ENCODE data around the gene FUCA2.
"Not testable (repeated sequence)": the region's sequence is repeated elsewhere in the genome, so short reads cannot be mapped to it uniquely, and the experiment has no call there.

The FUCA2 gene

GRCh38 chr6:143536866-143537691, 25.6 kb upstream of the FUCA2 start:
- in situ Hi-C loops (cut with MboI; ENCODE audit: low sequenced_read_pairs), result no loop called here

GRCh38 chr6:143536461-143536865, 24.9 kb upstream of the FUCA2 start:
- in situ Hi-C loops (cut with MboI; ENCODE audit: low sequenced_read_pairs), result no loop called here

DNA sequence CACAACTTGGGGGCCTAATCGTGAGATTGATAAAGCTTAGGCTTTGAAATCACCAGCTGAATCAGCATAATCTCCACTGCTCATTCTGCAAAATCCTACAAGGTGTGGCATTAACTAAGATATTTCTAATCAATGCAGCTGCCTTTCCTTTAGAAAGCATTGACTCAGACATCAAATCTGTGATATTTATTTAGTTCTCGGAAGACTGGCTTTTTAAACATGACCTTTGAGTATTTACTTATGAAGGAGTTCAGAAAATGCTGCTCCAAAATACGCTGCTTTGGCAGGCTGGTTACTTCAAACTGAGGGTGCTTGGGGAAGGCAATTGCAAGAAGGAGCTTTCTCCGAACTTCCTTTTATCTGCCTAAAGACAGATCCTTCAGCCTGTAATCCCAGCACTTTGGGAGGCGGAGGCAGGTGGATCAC, 23.7 kb upstream of the FUCA2 start:
- in situ Hi-C loops (cut with MboI; ENCODE audit: low sequenced_read_pairs), result no loop called here

DNA sequence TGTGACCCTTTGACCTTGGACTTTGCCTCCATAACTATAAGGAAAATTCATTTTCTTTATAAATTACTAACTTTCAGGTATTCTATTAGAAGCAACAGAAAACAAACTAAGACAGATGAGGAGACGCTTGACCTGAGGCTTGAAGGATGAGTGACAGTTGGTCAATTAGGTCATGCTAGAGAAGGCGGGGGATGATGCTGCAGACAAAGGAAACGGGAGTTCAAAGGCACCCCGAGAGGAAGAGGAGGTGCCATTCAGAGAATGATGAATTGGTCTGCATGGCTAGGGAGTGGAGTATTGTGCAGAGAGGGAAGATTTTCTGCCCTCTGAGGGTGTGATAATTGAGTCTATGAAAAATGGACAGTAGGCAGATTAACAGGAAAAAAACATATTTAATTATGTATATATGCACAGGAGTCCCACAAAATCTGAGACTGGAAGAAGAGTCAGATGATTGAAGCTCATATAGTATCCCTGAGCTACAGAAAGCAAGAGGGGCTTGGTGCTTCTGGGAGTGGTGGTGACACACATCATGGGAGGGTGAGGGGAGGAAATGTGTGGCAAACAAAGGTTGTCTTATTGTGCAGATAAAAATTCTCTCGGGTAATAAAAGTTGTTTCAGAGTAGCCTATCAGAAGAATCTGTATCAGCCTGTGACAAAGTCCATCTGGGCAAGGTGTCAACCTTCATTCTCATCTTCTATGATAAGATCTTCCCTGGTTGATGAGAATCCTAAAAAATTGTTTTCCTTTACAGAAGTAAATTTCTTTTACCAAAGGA, 20.4 kb upstream of the FUCA2 start:
- in situ Hi-C loops (cut with MboI; ENCODE audit: low sequenced_read_pairs), result no loop called here

DNA sequence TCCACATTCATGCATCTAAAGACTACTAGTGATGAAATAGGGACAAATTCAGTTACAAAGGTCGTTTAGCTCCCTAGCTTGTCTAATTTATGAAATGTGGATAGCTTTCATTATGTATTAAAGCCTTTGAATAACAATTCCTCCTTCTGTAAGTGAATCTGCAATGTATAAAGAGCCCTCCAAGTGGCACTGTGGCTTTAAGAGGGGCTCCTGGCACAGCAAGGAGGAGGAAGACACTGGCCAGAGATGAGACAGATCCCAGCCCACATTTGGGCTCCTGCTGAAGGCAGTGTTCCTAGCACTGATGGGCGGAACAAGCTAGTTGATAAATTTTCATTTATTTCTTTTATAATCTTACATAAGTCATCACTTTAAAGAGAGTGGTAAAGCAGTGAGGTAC, 17.6 kb upstream of the FUCA2 start:
- in situ Hi-C loops (cut with MboI; ENCODE audit: low sequenced_read_pairs), result no loop called here

DNA sequence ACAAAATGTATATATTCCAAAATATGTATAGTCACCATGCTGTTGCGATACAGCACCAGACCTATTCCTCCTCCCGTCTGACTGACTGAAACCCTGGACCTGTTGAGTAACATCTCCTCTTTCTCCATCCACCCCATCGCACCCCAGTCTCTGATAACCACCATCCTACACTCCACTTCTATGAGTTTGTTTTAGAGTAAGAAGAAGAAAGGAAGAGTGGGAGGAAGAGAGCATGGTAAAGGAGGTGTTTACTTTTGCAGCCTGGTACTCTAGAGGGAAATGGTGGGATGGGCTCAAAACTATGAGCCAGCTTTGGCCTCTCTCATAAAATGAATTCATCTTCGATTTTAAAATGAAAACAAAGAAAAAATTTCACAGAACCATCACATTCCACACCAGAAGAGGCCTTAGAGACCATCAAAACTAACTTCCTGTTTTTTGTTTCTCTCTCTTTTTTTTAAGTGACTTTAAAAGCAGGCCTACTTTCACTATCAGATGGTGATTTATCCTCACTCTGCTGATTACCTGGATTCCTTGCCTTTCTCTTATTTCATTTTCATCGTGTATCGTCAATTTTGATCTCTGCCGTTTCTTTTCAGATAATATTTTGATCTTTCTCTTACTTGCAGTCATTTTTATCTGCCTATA, 16.8 kb upstream of the FUCA2 start:
- in situ Hi-C loops (cut with MboI; ENCODE audit: low sequenced_read_pairs), result no loop called here

GRCh38 chr6:143527677-143528076, 16.2 kb upstream of the FUCA2 start:
- in situ Hi-C loops (cut with MboI; ENCODE audit: low sequenced_read_pairs), result no loop called here

DNA sequence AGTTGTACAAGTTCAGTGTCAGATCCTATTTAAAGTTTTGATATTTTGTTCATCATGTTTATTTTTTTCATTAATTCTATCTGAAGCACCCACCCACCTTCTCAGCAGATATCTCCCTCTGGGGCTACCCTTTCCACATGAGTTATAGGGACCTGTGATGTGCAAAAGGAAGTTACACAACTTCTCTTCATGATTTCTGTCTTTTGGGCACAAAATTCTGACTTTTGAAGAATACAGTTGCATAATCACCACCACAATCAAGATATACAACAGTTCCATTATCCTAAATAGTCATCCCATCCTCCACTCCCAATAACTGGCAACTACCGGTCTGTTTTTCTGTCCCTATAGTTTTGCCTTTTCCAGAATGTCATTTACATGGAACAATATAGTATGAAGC, 13.8 kb upstream of the FUCA2 start:
- in situ Hi-C loops (cut with MboI; ENCODE audit: low sequenced_read_pairs), result no loop called here

- in situ Hi-C loops (cut with MboI; ENCODE audit: low sequenced_read_pairs), result no loop called here
These were observed 10.6 kb upstream of the FUCA2 start for GRCh38 chr6:143522039-143522600.

DNA sequence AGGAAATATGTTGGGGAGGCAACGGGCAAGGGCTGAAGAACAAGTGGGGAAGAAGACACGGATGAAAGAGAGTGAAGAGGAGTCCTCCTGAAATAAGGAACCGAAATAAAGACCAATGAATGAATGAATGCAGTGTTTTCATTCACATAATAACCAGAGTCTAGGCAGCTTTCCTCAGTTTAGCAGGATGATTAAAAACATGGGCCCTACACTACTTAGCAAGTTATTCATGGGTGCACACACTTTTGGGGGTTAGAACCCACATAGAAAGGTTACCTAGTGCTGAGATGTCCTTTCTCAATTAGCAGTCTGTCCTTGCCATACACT, 5.9 kb upstream of the FUCA2 start:
- in situ Hi-C loops (cut with MboI; ENCODE audit: low sequenced_read_pairs), result no loop called here

DNA sequence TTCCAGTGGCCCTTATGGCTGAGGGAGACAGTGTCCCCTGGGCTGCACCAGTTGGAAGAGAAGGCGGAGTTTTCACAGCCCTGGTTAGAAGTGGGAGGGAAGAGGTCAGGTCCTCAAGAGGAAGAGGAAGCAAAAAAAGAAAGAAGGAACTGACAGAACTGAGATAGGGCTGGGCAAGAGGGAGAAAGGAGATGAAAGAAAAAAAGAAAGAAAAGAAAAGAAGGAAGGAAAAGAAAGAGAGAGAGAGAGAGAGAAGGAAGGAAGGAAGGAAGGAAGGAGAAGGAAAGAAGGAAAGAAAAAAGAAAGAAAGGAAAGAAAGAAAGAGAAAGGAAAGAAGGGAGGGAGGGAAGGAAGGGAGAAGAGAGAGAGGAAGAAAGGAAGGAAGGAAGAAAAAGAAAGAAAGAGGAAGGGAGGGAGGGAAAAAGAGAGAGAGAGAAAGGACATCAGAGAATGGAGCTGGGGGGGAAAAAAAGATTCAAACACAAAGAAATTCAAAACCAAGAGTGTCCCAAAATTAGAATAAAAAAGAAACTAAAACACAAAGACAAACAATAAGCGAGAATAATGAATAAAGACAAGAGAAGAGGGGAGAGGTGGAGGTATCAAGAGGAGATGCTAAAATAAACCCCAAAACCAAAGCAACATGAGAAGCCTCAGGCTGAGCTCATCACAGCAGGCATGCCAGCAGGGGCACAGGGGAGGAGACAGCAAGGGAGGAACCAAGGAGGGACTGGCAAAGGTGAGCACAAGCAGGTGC, 5.3 kb upstream of the FUCA2 start:
- in situ Hi-C loops (cut with MboI; ENCODE audit: low sequenced_read_pairs), result no loop called here

DNA sequence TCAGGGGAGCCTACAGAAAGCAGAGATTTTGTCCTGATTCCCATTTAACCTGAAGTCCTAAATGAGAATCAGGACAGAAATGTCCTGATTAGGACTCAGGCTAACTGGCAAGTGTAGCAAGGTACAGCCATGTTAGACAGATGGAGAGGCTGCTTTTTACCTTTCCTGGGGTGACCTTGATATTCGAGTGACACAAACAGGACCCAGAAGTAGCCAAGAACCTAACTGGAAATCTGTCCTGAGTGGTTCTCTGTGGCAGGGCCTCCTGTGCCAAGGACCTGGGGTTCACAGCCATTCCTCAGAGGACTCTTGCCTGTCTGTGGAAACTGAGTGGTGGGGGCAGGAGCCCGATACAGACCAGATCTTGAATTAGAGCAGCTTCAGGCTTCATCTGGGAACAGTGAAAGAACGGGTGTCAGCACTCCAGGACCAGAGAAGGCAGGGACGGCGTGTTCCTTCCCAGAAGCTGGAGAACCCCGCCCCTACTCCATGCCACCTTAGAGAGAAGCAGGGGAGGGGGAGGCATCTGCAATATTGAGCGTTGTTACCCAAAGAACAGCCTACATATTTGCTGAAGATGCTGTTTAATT, 4.3 kb upstream of the FUCA2 start:
- in situ Hi-C loops (cut with MboI; ENCODE audit: low sequenced_read_pairs), result no loop called here

DNA sequence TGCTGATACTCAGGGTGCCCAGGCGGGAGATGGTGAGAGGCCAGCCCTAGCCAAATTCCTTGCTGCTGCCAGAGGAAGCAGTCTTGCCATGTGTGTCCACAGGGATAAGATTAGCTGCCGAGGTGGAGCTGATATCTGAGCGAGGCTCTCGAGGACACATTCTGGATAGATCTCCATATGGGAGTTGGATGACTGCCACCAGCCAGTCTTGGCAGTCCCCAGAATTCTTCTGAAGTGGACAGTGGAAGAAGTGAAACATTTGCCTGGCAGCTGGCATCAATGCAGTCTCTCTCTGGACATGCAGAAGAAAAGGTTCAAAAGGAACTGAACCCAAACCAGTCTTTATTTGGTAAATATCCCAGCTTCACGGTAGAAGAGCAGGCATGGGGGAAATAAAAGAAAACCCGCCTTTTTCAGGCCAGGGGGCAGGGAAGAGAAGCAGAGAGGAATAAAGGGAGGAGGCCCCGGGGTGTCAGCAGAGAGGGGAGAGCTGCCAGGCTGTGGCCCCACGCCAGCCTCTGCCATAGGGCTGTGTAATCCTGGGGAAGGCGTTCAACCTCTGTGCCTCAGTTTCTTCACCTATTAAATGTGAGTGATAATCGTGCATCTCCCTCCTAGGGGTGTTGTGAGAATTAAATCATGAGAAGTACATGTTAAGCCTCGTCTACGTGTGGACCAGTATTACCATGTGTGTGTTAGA, 3.7 kb upstream of the FUCA2 start:
- in situ Hi-C loops (cut with MboI; ENCODE audit: low sequenced_read_pairs), result no loop called here

GRCh38 chr6:143513410-143513809, 1.9 kb upstream of the FUCA2 start:
- in situ Hi-C loops (cut with MboI; ENCODE audit: low sequenced_read_pairs), result no loop called here

DNA sequence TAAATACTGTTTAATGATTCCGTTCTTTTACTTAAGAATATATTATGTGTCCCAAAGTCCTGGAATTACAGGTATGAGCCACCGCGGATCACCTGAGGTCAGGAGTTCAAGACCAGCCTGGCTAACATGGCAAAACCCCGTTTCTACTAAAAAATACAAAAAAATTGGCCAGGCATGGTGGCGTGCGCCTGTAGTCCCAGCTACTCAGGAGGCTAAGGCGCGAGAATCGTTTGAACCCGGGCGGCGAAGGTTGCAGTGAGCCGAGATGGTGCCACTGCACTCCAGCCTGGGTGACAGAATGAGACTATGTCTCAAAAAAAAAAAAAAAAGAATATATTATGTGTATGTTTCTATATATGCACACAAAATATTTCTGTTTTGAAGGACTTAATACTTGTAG, 1.2 kb downstream of the FUCA2 start:
- in situ Hi-C loops (cut with MboI; ENCODE audit: low sequenced_read_pairs), result not testable (repeated sequence)

DNA sequence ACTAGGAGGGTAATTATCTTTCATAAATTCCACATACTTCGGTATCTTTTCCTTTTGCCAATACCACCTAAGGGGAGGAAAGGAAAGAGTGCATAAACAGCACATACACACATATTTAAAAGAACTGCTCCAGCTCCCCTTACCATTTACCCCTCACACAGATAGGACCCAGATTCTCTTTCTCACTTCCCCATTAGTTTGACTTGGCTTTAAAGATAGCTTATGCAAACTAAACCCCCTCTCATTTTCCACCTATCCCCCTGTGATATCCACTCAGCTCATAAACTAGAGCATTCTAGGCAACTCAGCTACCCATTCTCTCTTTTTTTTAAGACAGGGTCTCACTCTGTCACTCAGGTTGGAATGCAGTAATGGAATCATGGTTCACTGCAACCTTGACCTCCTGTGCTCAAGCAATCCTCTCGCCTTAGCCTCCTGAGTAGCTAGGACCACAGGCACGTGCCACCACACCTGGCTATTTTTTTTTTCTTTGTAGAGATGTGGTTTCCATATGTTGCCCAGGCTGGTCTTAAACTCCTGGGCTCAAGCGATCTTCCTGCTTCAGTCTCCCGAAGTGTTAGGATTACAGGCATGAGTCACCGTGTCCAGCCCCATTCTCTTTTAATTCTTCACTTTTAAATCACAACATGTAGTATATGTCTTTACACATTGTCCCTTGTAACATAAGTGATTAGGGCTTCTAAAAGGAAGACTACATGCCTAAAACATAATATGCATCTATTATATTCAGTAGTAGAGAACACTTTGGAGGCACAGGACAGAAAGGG, 4.0 kb downstream of the FUCA2 start:
- in situ Hi-C loops (cut with MboI; ENCODE audit: low sequenced_read_pairs), result no loop called here

DNA sequence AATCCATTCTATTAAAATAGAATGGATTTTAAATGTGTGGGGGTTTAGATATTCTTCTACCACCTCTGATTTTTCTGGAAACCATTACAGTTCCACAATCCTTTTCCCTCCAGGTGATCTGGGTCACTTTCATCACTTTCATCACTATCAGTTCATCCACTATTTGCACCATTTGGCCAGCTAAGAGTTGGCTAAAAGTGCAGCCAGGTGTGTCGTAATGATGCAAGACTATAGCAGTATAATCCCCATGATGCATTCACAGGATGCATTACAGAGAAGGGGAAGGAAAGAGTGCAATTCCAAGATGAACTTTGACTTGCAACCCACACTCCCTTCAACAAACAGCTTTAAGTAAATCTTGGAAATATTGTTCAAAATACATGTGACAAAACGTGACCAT, 4.9 kb downstream of the FUCA2 start:
- in situ Hi-C loops (cut with MboI; ENCODE audit: low sequenced_read_pairs), result no loop called here

DNA sequence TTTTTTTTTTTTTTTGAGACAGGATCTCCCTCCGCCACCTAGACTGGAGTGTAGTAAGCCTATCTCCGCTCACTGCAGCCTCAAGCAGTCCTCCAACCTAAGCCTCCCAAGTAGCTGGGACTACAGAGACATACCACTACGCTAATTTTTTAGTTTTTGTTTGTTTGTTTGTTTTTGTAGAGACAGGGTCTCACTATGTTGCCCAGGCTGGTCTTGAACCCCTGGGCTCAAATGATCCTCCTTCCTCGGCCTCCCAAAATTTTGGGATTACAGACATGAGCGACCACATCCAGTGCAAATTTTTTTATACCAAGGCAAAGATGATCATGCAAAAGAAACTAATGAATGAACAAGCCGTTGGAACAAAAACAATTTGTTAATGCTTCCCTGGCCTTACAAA, 5.3 kb downstream of the FUCA2 start:
- in situ Hi-C loops (cut with MboI; ENCODE audit: low sequenced_read_pairs), result no loop called here

- in situ Hi-C loops (cut with MboI; ENCODE audit: low sequenced_read_pairs), result no loop called here
These were observed 6.0 kb downstream of the FUCA2 start for GRCh38 chr6:143505537-143505936.
